Ascending aorta (tissue), 2 donors: Measurements from ENCODE around the gene POLR3A. TPM values are rescaled to one million over a fixed set of nuclear protein-coding genes. Genes with fewer than 3 reads are reported as not detected.

Experiments
- DNase-seq, 2 donors: peaks; one replicate each; pipeline ENCODE4 v3.0.0-alpha.2; 2019; ENCODE audit warnings: low spot score in 2 of 2
- H3K27ac ChIP-seq, 2 donors: fragments of 200-600 bp; sonication (generic); one replicate each; pipeline ENCODE4 v1.5.1; 2016 to 2017; ENCODE audit warnings: mild to moderate bottlenecking in 1 of 2
- H3K27me3 ChIP-seq: fragments of 200-600 bp; sonication (generic); one replicate; pipeline ENCODE4 v1.5.1; 2017
- H3K36me3 ChIP-seq, 2 donors: fragments of 200-600 bp; sonication (generic); one replicate each; pipeline ENCODE4 v1.5.1; 2016
- H3K4me1 ChIP-seq, 2 donors: fragments of 200-600 bp; sonication (generic); one replicate each; pipeline ENCODE4 v1.5.1; 2016 to 2017; ENCODE audit warnings: mild to moderate bottlenecking in 1 of 2
- H3K4me3 ChIP-seq, 2 donors: fragments of 200-600 bp; sonication (generic); one replicate each; pipeline ENCODE4 v1.5.1; 2016 to 2017; ENCODE audit warnings: mild to moderate bottlenecking in 1 of 2
- H3K9me3 ChIP-seq, 2 donors: fragments of 200-600 bp; sonication (generic); one replicate each; pipeline ENCODE4 v1.5.1; 2016
- intact Hi-C: fragments of 100-400 bp; cut with DNase I; formaldehyde crosslinking; loops from one replicate; pipeline ENCODE4 v1.15.1; 2023
- total RNA-seq: library from RNA; depleted of rRNA; stranded (reverse); fragments of >200 nt; gene quantifications from one replicate; pipeline ENCODE4 v1.1.0, GENCODE V29; 2016
- TF ChIP-seq, protein P1 (sequence below), 3 experiments: fragments of 200-600 bp in 2 of 3; fragments of 450-650 bp in 1 of 3; sonication (generic) in 2 of 3; IDR thresholded peaks; one replicate each; pipeline ENCODE4 v1.5.1; 2016 to 2019; ENCODE audit warnings: antibody characterized with exemption in 3 of 3, mild to moderate bottlenecking in 1 of 3, moderate library complexity in 1 of 3

Gene POLR3A
- total RNA-seq, 1 donor from 2014 or later: 18.6 TPM

DNA sequence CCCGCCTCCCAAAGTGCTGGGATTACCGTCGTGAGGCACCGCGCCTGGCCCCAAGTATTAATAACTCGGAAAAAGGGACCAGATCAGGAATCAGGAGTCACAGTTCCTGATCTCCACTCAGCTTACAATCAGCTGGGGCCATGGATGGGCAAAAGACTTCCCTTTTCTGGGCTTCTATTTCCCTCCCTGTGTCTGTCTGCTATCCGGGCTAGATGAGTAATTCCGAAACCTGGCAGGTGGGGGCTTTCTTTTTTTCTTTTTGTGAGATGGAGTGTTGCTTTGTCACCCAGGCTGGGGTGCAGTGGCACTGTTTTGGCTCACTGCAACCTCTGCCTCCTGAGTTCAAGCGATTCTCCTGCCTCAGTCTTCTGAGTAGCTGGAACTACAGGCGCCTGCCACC lies 15.9 kb upstream of the POLR3A start:
- peaks cover 27 to 34% of the 10 kb centered on the region in 2 donors for H3K36me3 ChIP-seq
- intact Hi-C loops: loop anchor here (5.0 to 10.0 kb wide), 2 partner anchors 612 to 1020 kb away; partner anchors contain the start of gene ZMIZ1
- H3K4me1 ChIP-seq: no peaks in the 10 kb centered on the region
- H3K4me3 ChIP-seq: no peak overlapping the region
- no peak overlapping the region for H3K27ac ChIP-seq
- no peak for DNase-seq
- H3K27me3 ChIP-seq: no peaks in the 10 kb centered on the region
- H3K9me3 ChIP-seq: no peaks in the 10 kb centered on the region
- TF ChIP-seq, protein P1, sequence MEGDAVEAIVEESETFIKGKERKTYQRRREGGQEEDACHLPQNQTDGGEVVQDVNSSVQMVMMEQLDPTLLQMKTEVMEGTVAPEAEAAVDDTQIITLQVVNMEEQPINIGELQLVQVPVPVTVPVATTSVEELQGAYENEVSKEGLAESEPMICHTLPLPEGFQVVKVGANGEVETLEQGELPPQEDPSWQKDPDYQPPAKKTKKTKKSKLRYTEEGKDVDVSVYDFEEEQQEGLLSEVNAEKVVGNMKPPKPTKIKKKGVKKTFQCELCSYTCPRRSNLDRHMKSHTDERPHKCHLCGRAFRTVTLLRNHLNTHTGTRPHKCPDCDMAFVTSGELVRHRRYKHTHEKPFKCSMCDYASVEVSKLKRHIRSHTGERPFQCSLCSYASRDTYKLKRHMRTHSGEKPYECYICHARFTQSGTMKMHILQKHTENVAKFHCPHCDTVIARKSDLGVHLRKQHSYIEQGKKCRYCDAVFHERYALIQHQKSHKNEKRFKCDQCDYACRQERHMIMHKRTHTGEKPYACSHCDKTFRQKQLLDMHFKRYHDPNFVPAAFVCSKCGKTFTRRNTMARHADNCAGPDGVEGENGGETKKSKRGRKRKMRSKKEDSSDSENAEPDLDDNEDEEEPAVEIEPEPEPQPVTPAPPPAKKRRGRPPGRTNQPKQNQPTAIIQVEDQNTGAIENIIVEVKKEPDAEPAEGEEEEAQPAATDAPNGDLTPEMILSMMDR (IDR thresholded peaks at IDR 0.05): no peak

GRCh38 chr10:78044699-78045098 lies 15.4 kb upstream of the POLR3A start:
- no peak overlapping the region for H3K4me3 ChIP-seq
- intact Hi-C loops: loop anchor here (5.0 to 10.0 kb wide), 2 partner anchors 613 to 1020 kb away; partner anchors contain the start of gene ZMIZ1
- no peak overlapping the region for H3K27ac ChIP-seq
- TF ChIP-seq, protein P1 (IDR thresholded peaks at IDR 0.05): no peak
- peaks cover 31 to 37% of the 10 kb centered on the region in 2 donors for H3K36me3 ChIP-seq
- no peaks in the 10 kb centered on the region for H3K4me1 ChIP-seq
- H3K27me3 ChIP-seq: no peaks in the 10 kb centered on the region
- DNase-seq: no peak
- H3K9me3 ChIP-seq: no peaks in the 10 kb centered on the region

DNA sequence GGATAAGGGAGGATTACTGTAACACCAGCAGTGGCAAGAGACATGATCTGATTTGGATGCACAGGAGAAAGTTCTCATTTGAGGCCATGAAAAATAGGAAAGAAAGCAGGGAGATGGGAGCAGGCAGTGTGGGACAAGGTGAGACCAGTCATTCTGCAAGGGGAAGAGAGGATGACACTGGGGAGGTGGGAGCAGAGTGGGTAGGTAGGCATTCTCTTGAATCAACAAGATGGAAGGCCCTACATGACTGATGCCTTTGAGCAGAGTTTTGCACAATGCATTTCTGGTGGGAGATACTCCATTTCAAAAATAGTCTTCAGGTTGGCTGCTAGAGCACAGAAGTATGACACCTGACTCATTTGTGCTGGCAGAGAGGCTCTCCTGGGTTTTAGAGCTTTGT lies 14.9 kb upstream of the POLR3A start:
- TF ChIP-seq, protein P1 (IDR thresholded peaks at IDR 0.05): no peak
- H3K9me3 ChIP-seq: no peaks in the 10 kb centered on the region
- intact Hi-C loops: loop anchor here (10.0 kb wide), 1 partner anchor 1021 kb away; the partner anchor contains the start of gene ZMIZ1
- no peak for DNase-seq
- H3K4me1 ChIP-seq: no peaks in the 10 kb centered on the region
- H3K27me3 ChIP-seq: no peaks in the 10 kb centered on the region
- H3K27ac ChIP-seq: no peak overlapping the region
- H3K4me3 ChIP-seq: no peak overlapping the region
- peaks cover 33 to 43% of the 10 kb centered on the region in 2 donors for H3K36me3 ChIP-seq

DNA sequence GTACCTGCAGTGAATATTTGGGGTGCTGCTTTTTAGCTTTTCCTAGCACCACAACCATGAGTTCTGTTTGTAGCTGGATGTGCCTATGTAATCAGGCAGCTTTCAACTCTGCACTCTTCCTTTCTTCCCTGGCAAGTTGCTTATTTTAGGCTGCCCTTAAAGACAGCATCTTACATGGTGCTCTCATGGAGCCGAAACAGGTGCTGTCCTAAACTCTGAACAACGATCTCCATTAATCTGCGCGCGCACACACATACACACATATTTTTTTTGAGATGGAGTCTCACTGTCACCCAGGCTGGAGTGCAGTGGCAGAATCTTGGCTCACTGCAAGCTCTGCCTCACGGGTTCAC lies 13.4 kb upstream of the POLR3A start:
- no peaks in the 10 kb centered on the region for H3K9me3 ChIP-seq
- no peak overlapping the region for H3K27ac ChIP-seq
- no peak overlapping the region for H3K4me3 ChIP-seq
- H3K4me1 ChIP-seq: no peaks in the 10 kb centered on the region
- H3K27me3 ChIP-seq: no peaks in the 10 kb centered on the region
- intact Hi-C loops: loop anchor here (10.0 kb wide), 1 partner anchor 1022 kb away; the partner anchor contains the start of gene ZMIZ1
- peaks cover 47 to 57% of the 10 kb centered on the region in 2 donors for H3K36me3 ChIP-seq
- DNase-seq: no peak
- TF ChIP-seq, protein P1 (IDR thresholded peaks at IDR 0.05): no peak

DNA sequence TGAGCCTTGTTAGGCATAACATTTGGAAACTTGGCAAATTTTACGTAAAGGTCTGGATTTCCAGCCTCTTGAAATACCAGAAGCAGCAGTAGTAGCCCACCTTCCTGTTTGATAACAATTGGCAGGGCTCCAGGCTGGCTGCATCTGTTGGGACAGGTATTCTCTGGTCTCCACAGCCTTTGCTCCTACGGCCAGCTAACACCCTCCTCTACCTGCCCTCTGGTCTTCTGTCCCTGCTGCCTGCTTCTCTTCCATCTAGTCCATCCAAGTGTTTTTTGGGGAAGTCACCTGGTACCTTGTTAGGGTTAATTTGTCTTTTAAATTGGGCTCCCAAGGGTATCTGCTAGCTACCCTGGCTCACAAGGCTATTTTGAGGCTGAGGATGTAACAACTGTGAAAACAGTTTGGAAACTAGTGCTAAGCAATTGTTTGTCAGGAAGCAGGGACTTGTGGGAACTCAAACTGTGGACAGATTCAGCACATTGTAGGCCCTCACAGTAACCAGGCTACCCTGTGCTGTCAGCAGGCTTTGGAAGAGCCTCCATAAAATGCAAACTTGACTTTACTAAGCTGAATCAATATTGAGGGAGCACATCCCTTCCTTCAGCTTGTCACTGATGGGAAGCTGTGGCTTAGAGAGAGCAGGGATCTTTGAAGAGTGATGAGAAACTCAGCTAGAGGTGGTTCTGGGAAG lies 12.9 kb upstream of the POLR3A start:
- H3K36me3 ChIP-seq: peaks cover 47 to 62% of the 10 kb centered on the region in 2 donors
- intact Hi-C loops: loop anchor here (10.0 kb wide), 1 partner anchor 1023 kb away; the partner anchor contains the start of gene ZMIZ1
- DNase-seq: no peak

More for the DNA sequence above, 12.9 kb upstream of the POLR3A start:
- Histone ChIP-seq H3K27me3 (no peaks in the 10 kb centered on the region), H3K27ac (no peak overlapping the region), H3K4me3 (no peak overlapping the region), H3K4me1 (no peaks in the 10 kb centered on the region), H3K9me3 (no peaks in the 10 kb centered on the region)
- TF ChIP-seq, protein P1 (IDR thresholded peaks at IDR 0.05): no peak
